Peyer's patch (tissue), 4 donors: ENCODE measurements around the gene PHC2. TPM values are rescaled to one million over a fixed set of nuclear protein-coding genes. Genes with fewer than 3 reads are reported as not detected.

Experiments
- DNase-seq, 3 donors: peaks; one replicate each; pipeline ENCODE4 v3.0.0-alpha.2; 2017 to 2019
- H3K27ac ChIP-seq, 4 donors: fragments of 200-600 bp; sonication (generic); one replicate each; pipeline ENCODE4 v1.5.1; 2016 to 2019
- H3K27me3 ChIP-seq, 2 donors: fragments of 200-600 bp; sonication (generic); one replicate each; pipeline ENCODE4 v1.5.1; 2019
- H3K36me3 ChIP-seq, 3 donors: fragments of 200-600 bp; sonication (generic); one replicate each; pipeline ENCODE4 v1.5.1; 2016 to 2019
- H3K4me1 ChIP-seq, 4 donors: fragments of 200-600 bp; sonication (generic); one replicate each; pipeline ENCODE4 v1.5.1; 2016 to 2019
- H3K4me3 ChIP-seq, 4 donors: fragments of 200-600 bp; sonication (generic); 1 replicate in 3 of 4; 2 replicates in 1 of 4; pipeline ENCODE4 v1.5.1; 2016 to 2019; ENCODE audit warnings: mild to moderate bottlenecking in 1 of 4
- H3K9me3 ChIP-seq, 4 donors: fragments of 200-600 bp; sonication (generic); one replicate each; pipeline ENCODE4 v1.5.1; 2016 to 2019; ENCODE audit warnings: mild to moderate bottlenecking in 1 of 4
- CTCF ChIP-seq, 6 experiments: fragments of 450-650 bp in 4 of 6; fragments of 200-600 bp in 2 of 6; sonication (generic) in 1 of 6; IDR thresholded peaks; one replicate each; pipeline ENCODE4 v1.5.1; 2017 to 2019; ENCODE audit warnings: antibody characterized with exemption in 6 of 6, mild to moderate bottlenecking in 3 of 6, moderate library complexity in 1 of 6
- POLR2A ChIP-seq, 2 donors: fragments of 450-650 bp; IDR thresholded peaks; one replicate each; pipeline ENCODE4 v1.5.1; 2017; ENCODE audit warnings: antibody characterized with exemption in 2 of 2, mild to moderate bottlenecking in 2 of 2, moderate library complexity in 2 of 2
- total RNA-seq, 4 donors: library from RNA; depleted of rRNA; stranded (reverse); fragments of >200 nt; gene quantifications; one replicate each; pipeline ENCODE4 v1.1.0, GENCODE V29; 2016

PHC2 gene
- total RNA-seq, 4 donors from 2014 or later, result 50.3 to 71.1 (median 65.9) TPM

GRCh38 chr1:33402206-33402605 is 28.7 kb downstream of the PHC2 start:
- TF ChIP-seq CTCF (IDR thresholded peaks at IDR 0.05) (no peak), POLR2A (IDR thresholded peaks at IDR 0.05) (no peak)
- Histone ChIP-seq H3K4me3 (no peak overlapping the region), H3K27ac (no peak overlapping the region), H3K4me1 (no peaks in the 10 kb centered on the region), H3K36me3 (no peaks in the 10 kb centered on the region), H3K27me3 (no peaks in the 10 kb centered on the region), H3K9me3 (no peaks in the 10 kb centered on the region)
- no peak for DNase-seq

GRCh38 chr1:33401471-33401870 is 29.4 kb downstream of the PHC2 start:
- no peaks in the 10 kb centered on the region for H3K4me1 ChIP-seq
- no peak overlapping the region for H3K4me3 ChIP-seq
- H3K36me3 ChIP-seq, result no peaks in the 10 kb centered on the region
- H3K27ac ChIP-seq, result no peak overlapping the region
- H3K9me3 ChIP-seq, result no peaks in the 10 kb centered on the region
- TF ChIP-seq CTCF (IDR thresholded peaks at IDR 0.05) (no peak), POLR2A (IDR thresholded peaks at IDR 0.05) (no peak)
- DNase-seq, result no peak
- no peaks in the 10 kb centered on the region for H3K27me3 ChIP-seq

- no peak overlapping the region for H3K27ac ChIP-seq
- H3K9me3 ChIP-seq, result no peaks in the 10 kb centered on the region
- H3K4me1 ChIP-seq, result no peaks in the 10 kb centered on the region
- no peaks in the 10 kb centered on the region for H3K27me3 ChIP-seq
- no peak overlapping the region for H3K4me3 ChIP-seq
- no peak for DNase-seq
- TF ChIP-seq POLR2A (IDR thresholded peaks at IDR 0.05) (no peak), CTCF (IDR thresholded peaks at IDR 0.05) (no peak)
- no peaks in the 10 kb centered on the region for H3K36me3 ChIP-seq
Measured at GRCh38 chr1:33400153-33400911, 30.6 kb downstream of the PHC2 start.

GRCh38 chr1:33399375-33399774 is 31.5 kb downstream of the PHC2 start:
- Histone ChIP-seq H3K4me1 (no peaks in the 10 kb centered on the region), H3K27me3 (no peaks in the 10 kb centered on the region), H3K36me3 (no peaks in the 10 kb centered on the region), H3K27ac (no peak overlapping the region), H3K4me3 (no peak overlapping the region), H3K9me3 (no peaks in the 10 kb centered on the region)
- no peak for TF ChIP-seq CTCF (IDR thresholded peaks at IDR 0.05)
- no peak for TF ChIP-seq POLR2A (IDR thresholded peaks at IDR 0.05)
- DNase-seq, result no peak

- Histone ChIP-seq H3K36me3 (no peaks in the 10 kb centered on the region), H3K4me3 (no peak overlapping the region), H3K9me3 (no peaks in the 10 kb centered on the region), H3K4me1 (no peaks in the 10 kb centered on the region), H3K27me3 (no peaks in the 10 kb centered on the region), H3K27ac (no peak overlapping the region)
- no peak for DNase-seq
- TF ChIP-seq CTCF (IDR thresholded peaks at IDR 0.05) (no peak), POLR2A (IDR thresholded peaks at IDR 0.05) (no peak)
Measured at GRCh38 chr1:33397994-33398393, 32.9 kb downstream of the PHC2 start.
